OCI-LY1 (cell line): ENCODE data around the gene PDE11A.

ENCODE experiments used
- EZH2 ChIP-seq: fragments of 200-600 bp; sonication (generic), shearing (Covaris generic); IDR thresholded peaks from 2 replicates; pipeline ENCODE4 v1.8.0; 2017; ENCODE audit warnings: borderline replicate concordance, mixed run types, mild to moderate bottlenecking, antibody characterized with exemption, low read length, moderate library complexity, mixed read lengths
- TF ChIP-seq, protein P1 (sequence below): fragments of 200-600 bp; sonication (generic), shearing (Covaris generic); IDR thresholded peaks from 2 replicates; pipeline ENCODE4 v1.5.1; 2017; ENCODE audit warnings: mild to moderate bottlenecking, antibody characterized with exemption, low read length, moderate library complexity, mixed read lengths

DNA sequence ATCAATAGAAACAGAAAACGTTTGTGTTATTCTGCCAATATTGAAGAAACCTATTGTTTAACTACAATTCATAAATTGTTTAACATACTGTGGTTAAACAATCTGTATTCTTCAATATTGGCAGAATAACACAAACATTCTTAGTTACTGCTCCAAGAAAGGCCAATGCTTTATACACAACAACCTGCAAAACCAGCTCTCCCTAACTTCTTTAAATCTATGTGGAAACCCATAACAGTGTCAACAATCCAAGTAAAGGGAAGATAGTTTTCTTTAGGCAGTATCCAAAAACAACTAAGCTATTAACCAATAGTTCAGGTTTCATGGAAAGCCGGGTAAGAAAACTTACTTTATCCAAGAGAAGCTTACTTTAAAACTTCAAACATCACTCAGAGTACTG is 33.5 kb upstream of the PDE11A start:
- TF ChIP-seq, protein P1, sequence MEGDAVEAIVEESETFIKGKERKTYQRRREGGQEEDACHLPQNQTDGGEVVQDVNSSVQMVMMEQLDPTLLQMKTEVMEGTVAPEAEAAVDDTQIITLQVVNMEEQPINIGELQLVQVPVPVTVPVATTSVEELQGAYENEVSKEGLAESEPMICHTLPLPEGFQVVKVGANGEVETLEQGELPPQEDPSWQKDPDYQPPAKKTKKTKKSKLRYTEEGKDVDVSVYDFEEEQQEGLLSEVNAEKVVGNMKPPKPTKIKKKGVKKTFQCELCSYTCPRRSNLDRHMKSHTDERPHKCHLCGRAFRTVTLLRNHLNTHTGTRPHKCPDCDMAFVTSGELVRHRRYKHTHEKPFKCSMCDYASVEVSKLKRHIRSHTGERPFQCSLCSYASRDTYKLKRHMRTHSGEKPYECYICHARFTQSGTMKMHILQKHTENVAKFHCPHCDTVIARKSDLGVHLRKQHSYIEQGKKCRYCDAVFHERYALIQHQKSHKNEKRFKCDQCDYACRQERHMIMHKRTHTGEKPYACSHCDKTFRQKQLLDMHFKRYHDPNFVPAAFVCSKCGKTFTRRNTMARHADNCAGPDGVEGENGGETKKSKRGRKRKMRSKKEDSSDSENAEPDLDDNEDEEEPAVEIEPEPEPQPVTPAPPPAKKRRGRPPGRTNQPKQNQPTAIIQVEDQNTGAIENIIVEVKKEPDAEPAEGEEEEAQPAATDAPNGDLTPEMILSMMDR: no peak
- no peak for TF ChIP-seq EZH2
